Activated B cell treated with CpG ODN at 0.5 μM for 24 hours (primary cell): Measurements from ENCODE around the gene PTDSS2. TPM values are rescaled to one million over a fixed set of nuclear protein-coding genes. Genes with fewer than 3 reads are reported as not detected.

Experiments used
- ATAC-seq: fragments of 200-7000 bp; cut with Tn5 transposase; one replicate; pipeline ENCODE4 v1.10.0; 2021; ENCODE audit warnings: low read depth, mild to moderate bottlenecking, moderate library complexity
- CTCF ChIA-PET: fragments of 350-600 bp; sonication (Branson Sonifier 250); formaldehyde crosslinking; loops from one replicate; lab custom pipeline; 2021; ENCODE audit warnings: antibody characterized with exemption; lab: Charles Lee
- POLR2A ChIA-PET: fragments of 350-600 bp; sonication (Branson Sonifier 250); formaldehyde crosslinking; loops from one replicate; lab custom pipeline; 2021; ENCODE audit warnings: antibody characterized with exemption; lab: Charles Lee
- DNase-seq: peaks from one replicate; pipeline ENCODE4 v3.0.0; 2022
- H3K27ac Mint-ChIP-seq: one replicate; pipeline ENCODE4 v1.8.0; 2020; ENCODE audit warnings: mixed read lengths
- H3K27me3 Mint-ChIP-seq: one replicate; pipeline ENCODE4 v1.8.0; 2021; ENCODE audit warnings: mixed read lengths
- H3K36me3 Mint-ChIP-seq: one replicate; pipeline ENCODE4 v1.8.0; 2021; ENCODE audit warnings: low read depth, mixed read lengths
- H3K4me1 Mint-ChIP-seq: one replicate; pipeline ENCODE4 v1.8.0; 2021; ENCODE audit warnings: mixed read lengths
- H3K4me3 Mint-ChIP-seq: one replicate; pipeline ENCODE4 v1.8.0; 2020; ENCODE audit warnings: mild to moderate bottlenecking, mixed read lengths
- H3K9me3 Mint-ChIP-seq: one replicate; pipeline ENCODE4 v1.8.0; 2020; ENCODE audit warnings: mixed read lengths
- CTCF ChIP-seq: fragments of 200-600 bp; IDR thresholded peaks from one replicate; pipeline ENCODE4 v1.8.0; 2022; ENCODE audit warnings: antibody characterized with exemption, mild to moderate bottlenecking
- intact Hi-C: fragments of 100-400 bp; cut with micrococcal nuclease; formaldehyde crosslinking; loops from one replicate; pipeline ENCODE4 v1.15.1; 2024
- total RNA-seq: library from RNA; stranded (reverse); gene quantifications from 2 replicates; pipeline ENCODE4 v1.2.3, GENCODE V29; 2022

PTDSS2 gene
- total RNA-seq, 1 donor from 2014 or later, result 22.0 TPM

- H3K4me3 Mint-ChIP-seq, result no peak overlapping the region
- H3K27me3 Mint-ChIP-seq, result no peaks in the 10 kb centered on the region
- ATAC-seq, result no peak
- intact Hi-C loops, result loop anchor here (5.0 kb wide), 1 partner anchor 146 kb away; the partner anchor contains the start of gene IFITM2
- H3K27ac Mint-ChIP-seq, result no peak overlapping the region
- H3K9me3 Mint-ChIP-seq, result no peaks in the 10 kb centered on the region
- no peak for TF ChIP-seq CTCF
- ChIA-PET POLR2A (interaction anchor here (0.5 kb wide), 1 partner anchor 60 kb away, joined by 7 read pairs; no protein-coding TSS in a partner anchor), CTCF (no interaction called here)
- no peak for DNase-seq
- H3K36me3 Mint-ChIP-seq, result peaks cover 19% of the 10 kb centered on the region
- H3K4me1 Mint-ChIP-seq, result peaks cover 52% of the 10 kb centered on the region
These were observed 3.5 kb downstream of the PTDSS2 start for GRCh38 chr11:453564-453963.

DNA sequence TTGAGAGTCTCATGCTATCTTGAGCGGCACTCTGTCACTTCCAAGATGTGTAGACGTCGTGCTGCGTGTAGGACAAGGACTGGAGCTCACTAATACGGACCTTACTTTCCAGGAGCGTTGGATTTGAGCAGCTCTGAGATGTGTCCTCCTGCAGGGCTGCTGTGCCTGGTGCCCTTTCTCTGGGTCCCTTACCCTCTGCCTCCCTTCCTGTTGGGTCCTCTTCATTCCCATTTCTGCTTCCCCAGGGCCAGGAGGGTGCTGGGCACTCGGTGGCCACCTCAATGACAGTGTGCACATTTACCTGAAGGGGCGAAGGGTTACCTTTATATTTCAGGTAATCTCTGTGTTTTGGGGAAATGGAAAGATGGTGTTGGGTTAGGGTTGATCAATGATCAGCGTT, 4.0 kb downstream of the PTDSS2 start:
- Mint-ChIP-seq H3K4me3 (no peak overlapping the region), H3K27ac (no peak overlapping the region), H3K4me1 (peaks cover 48% of the 10 kb centered on the region), H3K9me3 (no peaks in the 10 kb centered on the region), H3K27me3 (no peaks in the 10 kb centered on the region), H3K36me3 (peaks cover 19% of the 10 kb centered on the region)
- CTCF ChIA-PET, result no interaction called here
- POLR2A ChIA-PET, result no interaction called here
- TF ChIP-seq CTCF, result no peak
- ATAC-seq (no peak), DNase-seq (no peak)
- intact Hi-C loops, result loop anchor here (5.0 kb wide), 1 partner anchor 147 kb away; the partner anchor contains the start of gene IFITM2

DNA sequence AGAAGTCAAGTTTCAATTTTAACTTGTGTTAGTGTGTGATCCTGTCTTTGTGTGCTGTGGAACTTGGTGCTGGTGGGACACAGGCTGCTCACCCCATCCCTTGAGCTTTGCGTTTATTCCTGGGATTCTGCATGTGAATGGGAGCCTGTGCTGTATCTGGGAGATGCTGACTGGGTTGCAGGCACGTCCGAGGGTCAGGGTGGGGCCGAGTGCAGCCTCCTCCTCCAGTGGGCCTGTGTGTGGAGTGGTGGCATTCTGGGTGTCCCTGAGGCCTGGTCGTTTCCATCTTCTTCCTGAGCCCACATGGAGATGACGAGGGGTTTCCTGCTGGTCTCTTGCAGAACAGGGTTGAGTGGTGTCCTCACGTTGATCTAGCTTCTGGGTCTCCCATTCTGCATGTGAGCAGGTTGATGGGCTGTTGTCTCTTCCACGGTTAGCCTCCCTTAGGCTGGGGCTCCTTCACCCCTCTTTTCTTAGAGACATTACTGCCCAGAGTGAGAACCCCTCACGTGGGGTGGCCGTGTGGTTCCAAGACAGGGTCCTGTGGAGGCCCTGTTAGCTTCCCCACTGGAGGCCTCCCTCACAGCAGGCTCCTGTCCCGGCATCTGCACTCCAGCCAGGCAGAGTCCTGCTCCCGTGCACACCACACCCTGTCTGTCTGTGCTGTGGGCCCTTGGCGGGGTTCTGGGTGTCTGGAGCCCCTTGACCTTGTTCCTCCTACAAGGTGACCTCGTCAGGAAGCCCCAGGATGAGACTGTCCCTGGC, 4.9 kb downstream of the PTDSS2 start:
- DNase-seq (no peak), ATAC-seq (no peak)
- ChIA-PET POLR2A (no interaction called here), CTCF (no interaction called here)
- H3K4me1 Mint-ChIP-seq, result peaks cover 41% of the 10 kb centered on the region
- TF ChIP-seq CTCF, result no peak
- no peaks in the 10 kb centered on the region for H3K9me3 Mint-ChIP-seq
- intact Hi-C loops, result loop anchor here (5.0 kb wide), 1 partner anchor 148 kb away; the partner anchor contains the start of gene IFITM2
- peak overlapping the region; percentile 41 for H3K27ac Mint-ChIP-seq
- peaks cover 17% of the 10 kb centered on the region for H3K36me3 Mint-ChIP-seq
- no peak overlapping the region for H3K4me3 Mint-ChIP-seq
- no peaks in the 10 kb centered on the region for H3K27me3 Mint-ChIP-seq

DNA sequence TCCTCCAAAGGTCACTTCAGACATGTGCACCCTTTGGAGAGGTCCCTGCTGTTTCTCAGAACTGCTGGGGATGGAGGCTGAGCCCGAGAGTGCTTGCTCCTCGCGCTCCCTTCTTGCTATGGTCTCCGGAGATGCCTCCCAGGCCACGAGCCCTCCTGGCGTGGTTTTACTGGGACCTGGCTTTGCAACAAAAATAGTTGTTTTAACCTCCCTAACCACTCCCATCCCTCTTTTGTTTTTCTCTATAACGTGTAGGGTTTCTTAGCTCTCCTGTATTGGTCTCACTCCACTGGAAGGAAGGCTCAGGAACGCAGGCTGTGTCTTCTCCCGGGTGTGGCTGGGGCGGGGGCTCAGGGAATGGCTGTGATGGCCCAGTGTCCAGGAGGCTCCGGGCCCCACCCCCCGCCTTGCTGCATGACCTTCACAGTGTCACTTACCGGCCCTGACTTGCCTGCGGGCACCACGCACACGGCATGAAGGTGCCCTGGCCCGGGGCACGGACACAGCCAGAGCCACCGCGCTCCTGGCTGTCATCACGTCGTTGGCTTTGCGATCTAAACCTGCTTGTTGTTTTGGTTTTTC, 5.6 kb downstream of the PTDSS2 start:
- DNase-seq (no peak), ATAC-seq (no peak)
- POLR2A ChIA-PET, result no interaction called here
- no peak overlapping the region for H3K27ac Mint-ChIP-seq
- H3K4me3 Mint-ChIP-seq, result no peak overlapping the region
- no peak for TF ChIP-seq CTCF
- CTCF ChIA-PET, result no interaction called here
- peaks cover 39% of the 10 kb centered on the region for H3K4me1 Mint-ChIP-seq
- H3K36me3 Mint-ChIP-seq, result peaks cover 21% of the 10 kb centered on the region
- intact Hi-C loops, result no loop called here
- H3K9me3 Mint-ChIP-seq, result no peaks in the 10 kb centered on the region
- H3K27me3 Mint-ChIP-seq, result no peaks in the 10 kb centered on the region

GRCh38 chr11:456533-456932, 6.5 kb downstream of the PTDSS2 start:
- ATAC-seq (peak; percentile 64), DNase-seq (no peak)
- Mint-ChIP-seq H3K27ac (peak overlapping the region; percentile 41), H3K9me3 (no peaks in the 10 kb centered on the region), H3K36me3 (peaks cover 26% of the 10 kb centered on the region), H3K4me1 (peaks cover 31% of the 10 kb centered on the region), H3K27me3 (no peaks in the 10 kb centered on the region), H3K4me3 (no peak overlapping the region)
- no peak for TF ChIP-seq CTCF
- intact Hi-C loops, result no loop called here
- ChIA-PET CTCF (no interaction called here), POLR2A (interaction anchor here (0.7 kb wide), 1 partner anchor 9 kb away, joined by 3 read pairs; no protein-coding TSS in a partner anchor)
